ENCODE measurements around the gene EIF2S3B.
"Not testable (repeated sequence)": the region's sequence is repeated elsewhere in the genome, so short reads cannot be mapped to it uniquely, and the experiment has no call there.

Gene EIF2S3B

GRCh38 chr12:10505620-10506019 is at the start of gene EIF2S3B:
Gene EIF2S3B (plus strand): TSS chr12:10505890. CDS start chr12:10505903, 13 bp downstream.
- DNase-seq (ENCODE audit: low spot score), result no peak

- DNase-seq (ENCODE audit: low spot score), result no peak
Observed at GRCh38 chr12:10456856-10457255, 48.8 kb upstream of the EIF2S3B start.

- DNase-seq (ENCODE audit: low spot score), result no peak
Observed at GRCh38 chr12:10457760-10458159, 47.9 kb upstream of the EIF2S3B start.

GRCh38 chr12:10466311-10466710 is 39.4 kb upstream of the EIF2S3B start:
- no peak for DNase-seq (ENCODE audit: low spot score)

- no peak for DNase-seq (ENCODE audit: low spot score)
Observed at GRCh38 chr12:10469701-10470100, 36.0 kb upstream of the EIF2S3B start.

GRCh38 chr12:10472808-10473207 is 32.9 kb upstream of the EIF2S3B start:
- DNase-seq (ENCODE audit: low spot score), result not testable (repeated sequence)

GRCh38 chr12:10481901-10482300 is 23.8 kb upstream of the EIF2S3B start:
- not testable (repeated sequence) for DNase-seq (ENCODE audit: low spot score)

GRCh38 chr12:10487328-10487727 is 18.4 kb upstream of the EIF2S3B start:
- DNase-seq (ENCODE audit: low spot score), result not testable (repeated sequence)

- no peak for DNase-seq (ENCODE audit: low spot score)
Observed at GRCh38 chr12:10491766-10492165, 13.9 kb upstream of the EIF2S3B start.

GRCh38 chr12:10497602-10498001 is 8.1 kb upstream of the EIF2S3B start:
- no peak for DNase-seq (ENCODE audit: low spot score)

GRCh38 chr12:10498042-10498441 is 7.6 kb upstream of the EIF2S3B start:
- no peak for DNase-seq (ENCODE audit: low spot score)

GRCh38 chr12:10501030-10501429 is 4.7 kb upstream of the EIF2S3B start:
- no peak for DNase-seq (ENCODE audit: low spot score)

GRCh38 chr12:10503460-10503859 is 2.2 kb upstream of the EIF2S3B start:
- no peak for DNase-seq (ENCODE audit: low spot score)

- no peak for DNase-seq (ENCODE audit: low spot score)
Observed at GRCh38 chr12:10511756-10512355, 6.2 kb downstream of the EIF2S3B start.

GRCh38 chr12:10512798-10513197 is 7.1 kb downstream of the EIF2S3B start:
- DNase-seq (ENCODE audit: low spot score), result no peak

GRCh38 chr12:10521555-10521954 is 15.9 kb downstream of the EIF2S3B start:
- no peak for DNase-seq (ENCODE audit: low spot score)

- no peak for DNase-seq (ENCODE audit: low spot score)
Observed at GRCh38 chr12:10528174-10528953, 22.7 kb downstream of the EIF2S3B start.

GRCh38 chr12:10529603-10530002 is 23.9 kb downstream of the EIF2S3B start:
- DNase-seq (ENCODE audit: low spot score), result no peak

- DNase-seq (ENCODE audit: low spot score), result no peak
Observed at GRCh38 chr12:10537721-10538120, 32.0 kb downstream of the EIF2S3B start.

GRCh38 chr12:10540776-10541205 is 35.1 kb downstream of the EIF2S3B start:
- no peak for DNase-seq (ENCODE audit: low spot score)

GRCh38 chr12:10543499-10543898 is 37.8 kb downstream of the EIF2S3B start:
- no peak for DNase-seq (ENCODE audit: low spot score)

- DNase-seq (ENCODE audit: low spot score), result no peak
Observed at GRCh38 chr12:10551375-10551774, 45.7 kb downstream of the EIF2S3B start.

- DNase-seq (ENCODE audit: low spot score), result no peak
Observed at GRCh38 chr12:10553148-10553547, 47.5 kb downstream of the EIF2S3B start.
